Neural cell (in vitro differentiated cells): ENCODE measurements around the gene COL6A3. TPM values are rescaled to one million over a fixed set of nuclear protein-coding genes. Genes with fewer than 3 reads are reported as not detected.

Experiments
- H2AFZ ChIP-seq: fragments of 200-600, 300-800 bp; sonication (generic), shearing (Covaris generic); 2 replicates; pipeline ENCODE4 v1.6.0; 2014; ENCODE audit warnings: low read depth, mild to moderate bottlenecking, antibody characterized with exemption, low read length, moderate library complexity
- H3F3A ChIP-seq: fragments of 200-600 bp; shearing (Covaris generic); 2 replicates; pipeline ENCODE4 v1.6.1; 2016; ENCODE audit warnings: mild to moderate bottlenecking, moderate library complexity, mixed read lengths, antibody characterized with exemption, low read length; ENCODE audit not compliant: insufficient read depth, poor library complexity, severe bottlenecking
- H3K27ac ChIP-seq: fragments of 200-600, 300-800 bp; sonication (generic), shearing (Covaris generic); 2 replicates; pipeline ENCODE4 v1.5.1; 2014; ENCODE audit warnings: mild to moderate bottlenecking, low read length, moderate library complexity
- H3K27me3 ChIP-seq: fragments of 300-800, 200-600 bp; sonication (generic), shearing (Covaris generic); 2 replicates; pipeline ENCODE4 v1.6.0; 2014; ENCODE audit warnings: mild to moderate bottlenecking, low read depth, low read length, moderate library complexity; ENCODE audit not compliant: insufficient read depth
- H3K36me3 ChIP-seq: fragments of 300-800, 200-600 bp; sonication (generic), shearing (Covaris generic); 2 replicates; pipeline ENCODE4 v1.5.1; 2014; ENCODE audit warnings: mild to moderate bottlenecking, antibody characterized with exemption, low read length, moderate library complexity; ENCODE audit not compliant: insufficient read depth
- H3K4me2 ChIP-seq: fragments of 300-800, 200-600 bp; sonication (generic), shearing (Covaris generic); 2 replicates; pipeline ENCODE4 v1.6.0; 2014; ENCODE audit warnings: mild to moderate bottlenecking, low read length
- H3K4me3 ChIP-seq: fragments of 300-800, 200-600 bp; sonication (generic), shearing (Covaris generic); 2 replicates; pipeline ENCODE4 v1.5.1; 2014; ENCODE audit warnings: mild to moderate bottlenecking, low read length, moderate library complexity
- H3K79me2 ChIP-seq: fragments of 200-600 bp; shearing (Covaris generic); replicated peaks from 2 replicates; pipeline ENCODE4 v1.6.0; 2014; ENCODE audit warnings: mild to moderate bottlenecking, low read length, moderate library complexity; ENCODE audit not compliant: insufficient read depth
- H3K9ac ChIP-seq: fragments of 300-800, 200-600 bp; sonication (generic), shearing (Covaris generic); 2 replicates; pipeline ENCODE4 v1.6.1; 2016; ENCODE audit warnings: mild to moderate bottlenecking, low read length, mixed read lengths
- H3K9me2 ChIP-seq: fragments of 200-600 bp; shearing (Covaris generic); 2 replicates; pipeline ENCODE4 v1.6.1; 2016; ENCODE audit warnings: mild to moderate bottlenecking, low read length, mixed read lengths; ENCODE audit not compliant: insufficient read depth
- H3K9me3 ChIP-seq: fragments of 200-600, 300-800 bp; sonication (generic), shearing (Covaris generic); 2 replicates; pipeline ENCODE4 v1.6.1; 2016; ENCODE audit warnings: mild to moderate bottlenecking, mixed run types, low read length, moderate library complexity, mixed read lengths
- H4K20me1 ChIP-seq: fragments of 200-600 bp; shearing (Covaris generic); 2 replicates; pipeline ENCODE4 v1.6.1; 2016; ENCODE audit warnings: mild to moderate bottlenecking, mixed run types; ENCODE audit not compliant: insufficient read depth
- CTCF ChIP-seq: fragments of 450-650 bp; IDR thresholded peaks from 2 replicates; pipeline ENCODE4 v1.5.1; 2014; ENCODE audit warnings: antibody characterized with exemption, mild to moderate bottlenecking, moderate library complexity; ENCODE audit not compliant: poor library complexity, severe bottlenecking
- EP300 ChIP-seq: fragments of 450-650 bp; conservative IDR thresholded peaks from 2 replicates; pipeline ENCODE4 v1.6.1; 2014; ENCODE audit warnings: antibody characterized with exemption, mild to moderate bottlenecking, moderate library complexity; ENCODE audit not compliant: poor library complexity, severe bottlenecking
- EZH2 ChIP-seq: fragments of 200-600, 300-800 bp; shearing (Covaris generic), sonication (generic); IDR thresholded peaks from 2 replicates; pipeline ENCODE4 v1.6.1; 2014; ENCODE audit warnings: antibody characterized with exemption, low read length, borderline replicate concordance, mild to moderate bottlenecking; ENCODE audit not compliant: insufficient read depth, poor library complexity, severe bottlenecking
- MXI1 ChIP-seq: fragments of 450-650 bp; conservative IDR thresholded peaks from 2 replicates; pipeline ENCODE4 v1.6.1; 2014; ENCODE audit warnings: antibody characterized with exemption, mild to moderate bottlenecking; ENCODE audit not compliant: poor library complexity, severe bottlenecking
- POLR2AphosphoS5 ChIP-seq: IDR thresholded peaks from 2 replicates; pipeline ENCODE4 v1.6.1; 2012
- RAD21 ChIP-seq: fragments of 450-650 bp; conservative IDR thresholded peaks from 2 replicates; pipeline ENCODE4 v1.6.1; 2014; ENCODE audit warnings: antibody characterized with exemption, mild to moderate bottlenecking, moderate library complexity
- REST ChIP-seq: IDR thresholded peaks from 2 replicates; pipeline ENCODE4 v1.6.1; 2012; ENCODE audit warnings: borderline replicate concordance
- SMC3 ChIP-seq: fragments of 450-650 bp; conservative IDR thresholded peaks from 2 replicates; pipeline ENCODE4 v1.6.1; 2014; ENCODE audit warnings: antibody characterized with exemption, mild to moderate bottlenecking, moderate library complexity; ENCODE audit not compliant: poor library complexity
- TAF1 ChIP-seq: IDR thresholded peaks from 2 replicates; pipeline ENCODE4 v1.6.1; 2012; ENCODE audit warnings: low read depth
- polyA plus RNA-seq: library from polyadenylated mRNA; depleted of rRNA; stranded (reverse); fragments of >200 nt; gene quantifications from 2 replicates; pipeline ENCODE4 v1.2.3, GENCODE V29; 2014

The COL6A3 gene
- polyA plus RNA-seq, 1 donor from 2014 or later = 0.05 TPM

- H3K9me2 ChIP-seq = no peaks in the 10 kb centered on the region
- H3K4me2 ChIP-seq = no peak overlapping the region
- H3K9ac ChIP-seq = no peak overlapping the region
- H3K9me3 ChIP-seq = no peaks in the 10 kb centered on the region
- H3K27me3 ChIP-seq = no peaks in the 10 kb centered on the region
- no peaks in the 10 kb centered on the region for H3K79me2 ChIP-seq
- no peak overlapping the region for H3K27ac ChIP-seq
- no peaks in the 10 kb centered on the region for H3F3A ChIP-seq
- no peak overlapping the region for H2AFZ ChIP-seq
- H4K20me1 ChIP-seq = no peaks in the 10 kb centered on the region
- no peak overlapping the region for H3K4me3 ChIP-seq
- TF ChIP-seq CTCF (no peak), TAF1 (no peak), EZH2 (no peak), MXI1 (no peak)
- H3K36me3 ChIP-seq = no peaks in the 10 kb centered on the region
Observed at GRCh38 chr2:237306083-237306786, 107.7 kb downstream of the COL6A3 start.

- H4K20me1 ChIP-seq = no peaks in the 10 kb centered on the region
- no peak overlapping the region for H3K27ac ChIP-seq
- H3K9me2 ChIP-seq = no peaks in the 10 kb centered on the region
- H3K4me3 ChIP-seq = no peak overlapping the region
- no peaks in the 10 kb centered on the region for H3F3A ChIP-seq
- no peak overlapping the region for H3K4me2 ChIP-seq
- no peaks in the 10 kb centered on the region for H3K9me3 ChIP-seq
- H3K79me2 ChIP-seq = no peaks in the 10 kb centered on the region
- H3K9ac ChIP-seq = no peak overlapping the region
- no peak for TF ChIP-seq REST
- TF ChIP-seq EZH2 = no peak
- no peak for TF ChIP-seq MXI1
- TF ChIP-seq SMC3 = no peak
- no peak for TF ChIP-seq POLR2AphosphoS5
- no peak for TF ChIP-seq TAF1
- TF ChIP-seq RAD21 = no peak
- TF ChIP-seq EP300 = no peak
- TF ChIP-seq CTCF = no peak
- no peak overlapping the region for H2AFZ ChIP-seq
- no peaks in the 10 kb centered on the region for H3K27me3 ChIP-seq
- H3K36me3 ChIP-seq = no peaks in the 10 kb centered on the region
Observed at GRCh38 chr2:237305579-237305978, 108.4 kb downstream of the COL6A3 start.
